Lower leg skin (tissue), 3 donors: ENCODE results near the gene EPN1.

Experiments
- CTCF ChIP-seq, 3 donors: fragments of 450-650 bp; IDR thresholded peaks; one replicate each; pipeline ENCODE4 v1.5.1; 2016; ENCODE audit warnings: antibody characterized with exemption in 3 of 3, mild to moderate bottlenecking in 3 of 3, moderate library complexity in 2 of 3
- POLR2A ChIP-seq, 2 donors: fragments of 450-650 bp; IDR thresholded peaks; one replicate each; pipeline ENCODE4 v1.6.1; 2016 to 2017; ENCODE audit warnings: antibody characterized with exemption in 2 of 2, mild to moderate bottlenecking in 1 of 2, moderate library complexity in 1 of 2

DNA sequence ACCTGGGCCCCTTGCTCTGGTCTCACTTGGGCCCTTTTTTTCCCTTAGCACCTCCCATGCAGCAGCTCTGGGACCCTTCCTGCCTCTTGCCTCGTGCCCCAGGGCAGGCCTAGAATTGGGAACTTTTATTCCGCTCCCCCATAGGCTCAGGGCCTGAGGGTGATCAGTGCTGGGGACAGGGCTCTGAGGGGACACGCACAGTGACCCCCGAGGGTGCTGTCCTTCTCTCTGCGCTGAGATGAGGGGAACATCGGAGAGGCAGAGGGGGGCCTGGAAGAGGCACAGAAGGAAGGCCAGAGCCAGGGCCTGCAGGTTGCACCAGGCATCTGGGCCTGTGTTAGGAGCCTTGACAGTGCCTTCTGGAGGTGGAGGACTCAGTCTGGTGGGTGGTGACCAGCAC, 10.8 kb downstream of the EPN1 start:
- TF ChIP-seq CTCF (IDR thresholded peaks at IDR 0.05) (no peak), POLR2A (IDR thresholded peaks at IDR 0.05) (no peak)
